Calu3 (cell line): ENCODE measurements around the gene DGKA. TPM values are rescaled to one million over a fixed set of nuclear protein-coding genes. Genes with fewer than 3 reads are reported as not detected.
"Not testable (repeated sequence)": the region's sequence is repeated elsewhere in the genome, so short reads cannot be mapped to it uniquely, and the experiment has no call there.

Experiments used
- BruUV-seq: library from RNA; stranded (reverse); fragments of 400-500 nt; replicated peaks from 2 replicates; lab custom pipeline; 2021; lab: Mats Ljungman, UMichigan
- CTCF ChIA-PET: fragments of 300-600 bp; sonication (Branson Sonifier 250); formaldehyde crosslinking; loops from one replicate; lab custom pipeline; 2022; ENCODE audit warnings: antibody characterized with exemption; lab: Charles Lee
- DNase-seq: peaks from one replicate; pipeline ENCODE4 v3.0.0; 2022
- H3K27ac Mint-ChIP-seq: one replicate; pipeline ENCODE4 v1.8.0; 2022; ENCODE audit warnings: mixed read lengths; ENCODE audit not compliant: unreplicated experiment
- H3K27me3 Mint-ChIP-seq: one replicate; pipeline ENCODE4 v1.8.0; 2022; ENCODE audit warnings: mixed read lengths; ENCODE audit not compliant: unreplicated experiment
- H3K36me3 Mint-ChIP-seq: one replicate; pipeline ENCODE4 v1.8.0; 2022; ENCODE audit warnings: mild to moderate bottlenecking, moderate library complexity, mixed read lengths; ENCODE audit not compliant: insufficient read depth, unreplicated experiment
- H3K4me1 Mint-ChIP-seq: one replicate; pipeline ENCODE4 v1.8.0; 2022; ENCODE audit warnings: mild to moderate bottlenecking, low read depth, mixed read lengths; ENCODE audit not compliant: unreplicated experiment
- H3K4me3 Mint-ChIP-seq: one replicate; pipeline ENCODE4 v1.8.0; 2022; ENCODE audit warnings: mild to moderate bottlenecking, low read depth, moderate library complexity, mixed read lengths; ENCODE audit not compliant: unreplicated experiment
- H3K9me3 Mint-ChIP-seq: one replicate; pipeline ENCODE4 v1.8.0; 2022; ENCODE audit warnings: low read depth, mixed read lengths; ENCODE audit not compliant: unreplicated experiment
- intact Hi-C: fragments of 100-400 bp; cut with micrococcal nuclease; formaldehyde crosslinking; loops from one replicate; pipeline ENCODE4 v1.10.0; 2022; ENCODE audit not compliant: unreplicated experiment
- total RNA-seq: library from RNA; stranded (reverse); gene quantifications from 2 replicates; pipeline ENCODE4 v1.2.3, GENCODE V29; 2022
- TF ChIP-seq, protein P1 (sequence below): fragments of 200-600 bp; IDR thresholded peaks from one replicate; pipeline ENCODE4 v1.8.0; 2022; ENCODE audit warnings: antibody characterized with exemption; ENCODE audit not compliant: unreplicated experiment

The DGKA gene
- total RNA-seq, 1 experiment from 2014 or later = 51.2 TPM

DNA sequence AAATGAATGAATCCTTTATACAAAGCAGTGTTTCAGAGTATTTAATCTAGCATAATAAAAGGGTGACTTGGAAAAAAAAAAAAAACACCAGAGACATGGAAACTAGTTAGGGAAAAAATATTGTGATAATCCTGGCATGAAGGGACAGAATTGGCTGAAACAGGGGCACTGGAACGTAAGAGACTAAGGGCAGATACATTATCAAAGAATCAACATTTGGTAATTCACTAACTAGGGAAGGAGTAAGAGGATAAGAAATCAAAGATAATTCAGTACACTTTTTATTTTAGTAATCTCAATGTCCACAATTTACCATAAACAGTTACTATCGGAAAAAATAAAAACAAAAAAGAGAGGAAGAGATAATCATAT is 21.5 kb upstream of the DGKA start:
- intact Hi-C loops = loop anchor here (5.0 kb wide), 1 partner anchor 82 kb away; the partner anchor contains the start of gene DNAJC14
- H3K36me3 Mint-ChIP-seq = peaks cover 12% of the 10 kb centered on the region
- H3K27me3 Mint-ChIP-seq = no peaks in the 10 kb centered on the region
- BruUV-seq = no TSS peak
- TF ChIP-seq, protein P1, sequence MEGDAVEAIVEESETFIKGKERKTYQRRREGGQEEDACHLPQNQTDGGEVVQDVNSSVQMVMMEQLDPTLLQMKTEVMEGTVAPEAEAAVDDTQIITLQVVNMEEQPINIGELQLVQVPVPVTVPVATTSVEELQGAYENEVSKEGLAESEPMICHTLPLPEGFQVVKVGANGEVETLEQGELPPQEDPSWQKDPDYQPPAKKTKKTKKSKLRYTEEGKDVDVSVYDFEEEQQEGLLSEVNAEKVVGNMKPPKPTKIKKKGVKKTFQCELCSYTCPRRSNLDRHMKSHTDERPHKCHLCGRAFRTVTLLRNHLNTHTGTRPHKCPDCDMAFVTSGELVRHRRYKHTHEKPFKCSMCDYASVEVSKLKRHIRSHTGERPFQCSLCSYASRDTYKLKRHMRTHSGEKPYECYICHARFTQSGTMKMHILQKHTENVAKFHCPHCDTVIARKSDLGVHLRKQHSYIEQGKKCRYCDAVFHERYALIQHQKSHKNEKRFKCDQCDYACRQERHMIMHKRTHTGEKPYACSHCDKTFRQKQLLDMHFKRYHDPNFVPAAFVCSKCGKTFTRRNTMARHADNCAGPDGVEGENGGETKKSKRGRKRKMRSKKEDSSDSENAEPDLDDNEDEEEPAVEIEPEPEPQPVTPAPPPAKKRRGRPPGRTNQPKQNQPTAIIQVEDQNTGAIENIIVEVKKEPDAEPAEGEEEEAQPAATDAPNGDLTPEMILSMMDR = no peak
- CTCF ChIA-PET = no interaction called here
- DNase-seq = no peak
- no peaks in the 10 kb centered on the region for H3K9me3 Mint-ChIP-seq
- peak overlapping the region; percentile 40 for H3K4me3 Mint-ChIP-seq
- peak overlapping the region; percentile 35 for H3K27ac Mint-ChIP-seq
- H3K4me1 Mint-ChIP-seq = peaks cover 21% of the 10 kb centered on the region

DNA sequence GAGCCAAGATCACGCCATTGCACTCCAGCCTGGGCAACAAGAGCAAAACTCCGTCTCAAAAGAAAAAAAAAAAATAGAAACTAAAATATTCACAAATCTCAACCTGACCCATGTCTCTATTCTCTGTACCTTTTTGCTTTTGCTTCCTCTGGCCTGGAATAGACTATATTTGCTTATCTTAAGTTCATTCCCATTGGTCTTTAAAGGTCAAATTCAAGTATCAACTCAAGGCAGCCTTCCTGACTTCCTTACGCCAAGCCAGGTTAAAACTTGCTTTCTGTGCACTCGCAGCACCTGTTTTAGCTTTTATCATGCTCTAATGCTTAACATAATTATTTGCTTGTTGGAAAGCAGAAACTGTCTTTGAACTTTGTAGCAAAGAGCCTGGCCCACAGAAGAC is 18.1 kb upstream of the DGKA start:
- H3K27me3 Mint-ChIP-seq = no peaks in the 10 kb centered on the region
- H3K4me3 Mint-ChIP-seq = no peak overlapping the region
- H3K9me3 Mint-ChIP-seq = no peaks in the 10 kb centered on the region
- CTCF ChIA-PET = no interaction called here
- H3K36me3 Mint-ChIP-seq = peaks cover 12% of the 10 kb centered on the region
- H3K4me1 Mint-ChIP-seq = peaks cover 35% of the 10 kb centered on the region
- no peak overlapping the region for H3K27ac Mint-ChIP-seq
- intact Hi-C loops = no loop called here
- TF ChIP-seq, protein P1 = no peak
- BruUV-seq = no TSS peak
- no peak for DNase-seq

DNA sequence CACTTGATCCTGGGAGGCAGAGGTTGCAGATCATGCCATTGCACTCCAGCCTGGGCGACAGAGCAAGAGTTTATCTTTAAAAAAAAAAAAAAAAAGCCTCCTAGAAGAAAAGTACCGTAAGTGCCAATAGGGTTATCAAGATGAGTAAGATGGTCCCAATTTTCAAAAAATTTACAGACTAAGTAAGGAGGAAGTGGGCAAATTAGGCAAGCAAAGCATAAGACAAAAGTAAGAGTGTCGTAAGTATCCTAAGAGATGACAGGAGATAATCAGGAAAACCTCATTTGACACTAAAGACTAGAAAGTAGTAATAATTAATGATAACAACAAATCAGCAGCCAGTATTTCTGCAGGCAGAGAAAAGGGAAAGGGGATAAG is 15.5 kb upstream of the DGKA start:
- H3K4me1 Mint-ChIP-seq = peaks cover 18% of the 10 kb centered on the region
- H3K9me3 Mint-ChIP-seq = no peaks in the 10 kb centered on the region
- BruUV-seq = no TSS peak
- H3K4me3 Mint-ChIP-seq = no peak overlapping the region
- peaks cover 8% of the 10 kb centered on the region for H3K36me3 Mint-ChIP-seq
- CTCF ChIA-PET = interaction anchor here (0.9 to 1.1 kb wide), 2 partner anchors 12 to 167 kb away, joined by 3 to 4 read pairs; no protein-coding TSS in a partner anchor
- no peak for DNase-seq
- H3K27ac Mint-ChIP-seq = no peak overlapping the region
- TF ChIP-seq, protein P1 = no peak
- no peaks in the 10 kb centered on the region for H3K27me3 Mint-ChIP-seq
- intact Hi-C loops = no loop called here

DNA sequence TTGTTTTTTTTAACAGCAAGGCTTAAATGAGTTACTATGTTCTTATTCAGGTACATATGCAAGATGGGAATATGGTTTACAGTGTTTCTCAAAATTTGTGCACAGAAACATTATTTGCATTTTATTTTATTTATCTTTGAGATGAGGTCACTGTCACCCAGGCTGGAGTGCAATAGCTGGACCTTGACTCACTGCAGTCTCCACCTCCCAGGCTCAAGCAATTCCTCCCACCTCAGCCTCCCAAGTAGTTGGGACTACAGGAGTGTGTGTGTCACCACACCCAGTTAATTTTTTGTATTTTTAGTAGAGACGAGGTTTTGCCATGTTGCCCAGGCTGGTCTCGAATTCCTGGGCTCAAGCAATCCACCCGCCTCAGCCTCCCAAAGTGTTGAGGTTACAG is 11.9 kb upstream of the DGKA start:
- peaks cover 18% of the 10 kb centered on the region for H3K4me1 Mint-ChIP-seq
- peaks cover 13% of the 10 kb centered on the region for H3K36me3 Mint-ChIP-seq
- CTCF ChIA-PET, intact Hi-C loops, BruUV-seq, H3K27me3 Mint-ChIP-seq, H3K4me3 Mint-ChIP-seq, H3K9me3 Mint-ChIP-seq, H3K27ac Mint-ChIP-seq: not testable (repeated sequence)
- DNase-seq = peak; percentile 24

DNA sequence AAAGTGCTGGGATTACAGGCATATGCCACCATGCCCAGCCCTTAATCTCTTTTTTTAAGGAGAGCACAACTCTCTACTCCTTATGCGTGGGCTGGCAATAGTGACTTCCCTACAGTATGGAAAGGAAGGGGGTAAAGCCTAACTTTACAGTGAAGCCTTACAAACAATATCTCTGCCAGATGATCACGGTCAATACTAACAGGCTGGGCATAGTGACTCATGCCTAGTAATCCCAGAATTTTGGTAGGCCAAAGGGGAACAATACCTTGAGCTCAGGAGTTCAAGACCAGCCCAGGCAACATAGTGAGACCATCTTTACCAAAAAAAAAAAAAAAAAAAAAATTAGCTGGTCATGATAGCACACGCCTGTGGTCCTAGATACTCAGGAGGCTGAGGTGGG is 8.8 kb upstream of the DGKA start:
- DNase-seq = no peak
- TF ChIP-seq, protein P1 = no peak
- Mint-ChIP-seq H3K27ac (no peak overlapping the region), H3K9me3 (no peaks in the 10 kb centered on the region), H3K27me3 (no peaks in the 10 kb centered on the region), H3K36me3 (peaks cover 38% of the 10 kb centered on the region), H3K4me3 (no peak overlapping the region), H3K4me1 (peaks cover 14% of the 10 kb centered on the region)
- intact Hi-C loops = no loop called here
- CTCF ChIA-PET = interaction anchor here (1.2 kb wide), 1 partner anchor 11 kb away, joined by 3 read pairs; no protein-coding TSS in a partner anchor
- no TSS peak for BruUV-seq

DNA sequence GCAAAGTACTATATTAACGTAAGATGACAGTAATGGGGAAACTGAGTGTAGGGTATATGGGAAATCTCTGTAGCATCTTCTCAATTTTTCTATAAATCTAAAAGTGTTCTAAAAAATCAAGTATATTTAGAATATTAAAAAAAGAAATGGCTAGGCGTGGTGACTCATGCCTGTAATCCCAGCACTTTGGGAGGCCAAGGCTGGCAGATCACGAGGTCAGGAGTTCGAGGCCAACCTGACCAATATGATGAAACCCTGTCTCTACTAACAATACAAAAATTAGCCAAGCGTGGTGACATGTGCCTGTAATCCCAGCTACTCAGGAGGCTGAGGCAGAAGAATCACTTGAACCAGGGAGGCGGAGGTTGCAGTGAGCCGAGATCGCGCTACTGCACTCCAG is 7.3 kb upstream of the DGKA start:
- DNase-seq, intact Hi-C loops, H3K4me3 Mint-ChIP-seq, BruUV-seq, H3K27ac Mint-ChIP-seq, H3K9me3 Mint-ChIP-seq, H3K27me3 Mint-ChIP-seq: not testable (repeated sequence)
- Mint-ChIP-seq H3K4me1 (peaks cover 14% of the 10 kb centered on the region), H3K36me3 (peaks cover 50% of the 10 kb centered on the region)
- CTCF ChIA-PET = interaction anchor here (0.7 kb wide), 2 partner anchors 28 to 277 kb away, joined by 3 to 4 read pairs; no protein-coding TSS in a partner anchor
